Gastroesophageal sphincter (tissue), 4 donors: ENCODE data around the gene CARD19. TPM values are rescaled to one million over a fixed set of nuclear protein-coding genes. Genes with fewer than 3 reads are reported as not detected.
A peak's percentile ranks its signal among the peaks of the same experiment; 100 is the strongest.

ENCODE experiments used
- ATAC-seq: fragments of 150-250 bp; one replicate; pipeline ENCODE4 v1.9.1; 2016; ENCODE audit warnings: mild to moderate bottlenecking, moderate library complexity
- H3K27ac ChIP-seq, 4 donors: fragments of 200-600 bp; sonication (generic) in 3 of 4; 1 replicate in 3 of 4; 2 replicates in 1 of 4; pipeline ENCODE4 v1.5.1; 2016 to 2019
- H3K27me3 ChIP-seq: fragments of 200-600 bp; sonication (generic); one replicate; pipeline ENCODE4 v1.5.1; 2019
- H3K36me3 ChIP-seq, 2 donors: fragments of 200-600 bp; sonication (generic); one replicate each; pipeline ENCODE4 v1.5.1; 2019; ENCODE audit warnings: control low read depth in 1 of 2
- H3K4me1 ChIP-seq, 3 donors: fragments of 200-600 bp; sonication (generic); 1 replicate in 2 of 3; 2 replicates in 1 of 3; pipeline ENCODE4 v1.5.1; 2016 to 2019; ENCODE audit warnings: control low read depth in 2 of 3
- H3K4me3 ChIP-seq, 2 donors: fragments of 200-600 bp; sonication (generic); one replicate each; pipeline ENCODE4 v1.5.1; 2019; ENCODE audit warnings: mild to moderate bottlenecking in 1 of 2, moderate library complexity in 1 of 2
- H3K9me3 ChIP-seq, 3 donors: fragments of 200-600 bp; sonication (generic); one replicate each; pipeline ENCODE4 v1.5.1; 2017 to 2019; ENCODE audit warnings: control low read depth in 2 of 3
- CTCF ChIP-seq, 4 experiments: fragments of 200-600 bp in 2 of 4; fragments of 450-650 bp in 2 of 4; sonication (generic) in 1 of 4; IDR thresholded peaks; one replicate each; pipeline ENCODE4 v1.5.1; 2017 to 2019; ENCODE audit warnings: antibody characterized with exemption in 4 of 4, mild to moderate bottlenecking in 2 of 4, moderate library complexity in 2 of 4
- EP300 ChIP-seq: sonication (generic); formaldehyde crosslinking; IDR thresholded peaks from one replicate; pipeline ENCODE4 v1.6.1; 2017; ENCODE audit warnings: antibody characterized with exemption, mild to moderate bottlenecking
- POLR2A ChIP-seq, 2 donors: fragments of 450-650 bp; IDR thresholded peaks; one replicate each; pipeline ENCODE4 v1.6.1; 2017; ENCODE audit warnings: antibody characterized with exemption in 2 of 2, mild to moderate bottlenecking in 2 of 2, moderate library complexity in 1 of 2
- POLR2AphosphoS5 ChIP-seq: sonication (generic); formaldehyde crosslinking; IDR thresholded peaks from one replicate; pipeline ENCODE4 v1.6.1; 2017; ENCODE audit warnings: antibody characterized with exemption
- WGBS, 2 donors: methylation state at CpG; one replicate each; pipeline ENCODE4 v1.1.5; 2018; ENCODE audit warnings: low coverage in 1 of 2; 5-methylcytosine and 5-hydroxymethylcytosine counted together
- total RNA-seq, 4 donors: library from RNA; depleted of rRNA; stranded (reverse); fragments of >200 nt; gene quantifications; one replicate each; pipeline ENCODE4 v1.1.0, GENCODE V29; 2016

CARD19 gene
- total RNA-seq, 4 donors from 2014 or later: 78.5 to 82.2 (median 80.1) TPM

GRCh38 chr9:93057703-93058354 is 38.2 kb upstream of the CARD19 start:
- H3K27me3 ChIP-seq: peaks cover 18% of the 10 kb centered on the region
- peaks cover 0 to 27% (median 12%) of the 10 kb centered on the region in 3 donors for H3K4me1 ChIP-seq
- 0% methylated on average over 1 of the region's 14 CpGs; no CpG with 5 or more reads in 1 of the 2 donors for WGBS, 2 donors
- H3K27ac ChIP-seq: peak overlapping the region in 2 of 4 donors; percentile 57 to 68
- no peaks in the 10 kb centered on the region for H3K36me3 ChIP-seq
- TF ChIP-seq POLR2A (IDR thresholded peaks at IDR 0.05) (no peak), CTCF (IDR thresholded peaks at IDR 0.05) (no peak), POLR2AphosphoS5 (no peak)
- ATAC-seq: no peak
- H3K9me3 ChIP-seq: no peaks in the 10 kb centered on the region
- H3K4me3 ChIP-seq: peak overlapping the region in 1 of 2 donors; percentile 61

GRCh38 chr9:93058355-93059010 is 37.5 kb upstream of the CARD19 start, which contains the start of gene SUSD3:
TSS of gene SUSD3 (plus strand) at chr9:93058701. CDS start at chr9:93058743, 42 bp downstream.
- peak; percentile 57 for ATAC-seq
- H3K27me3 ChIP-seq: peaks cover 18% of the 10 kb centered on the region
- peaks cover 0 to 27% (median 12%) of the 10 kb centered on the region in 3 donors for H3K4me1 ChIP-seq
- WGBS, 2 donors: 0 to 10% methylated on average over 2 to 6 of the region's 55 CpGs
- H3K9me3 ChIP-seq: no peaks in the 10 kb centered on the region
- H3K27ac ChIP-seq: peak within 1 kb of the TSS in 3 of 4 donors; percentile 44 to 68 (median 57)
- TF ChIP-seq POLR2AphosphoS5 (no peak), POLR2A (IDR thresholded peaks at IDR 0.05) (no peak), CTCF (IDR thresholded peaks at IDR 0.05) (no peak)
- no peaks in the 10 kb centered on the region for H3K36me3 ChIP-seq
- H3K4me3 ChIP-seq: peak within 1 kb of the TSS; percentile 29 to 61

GRCh38 chr9:93059011-93059714 is 36.9 kb upstream of the CARD19 start:
- peaks cover 18% of the 10 kb centered on the region for H3K27me3 ChIP-seq
- WGBS, 2 donors: 66 to 76% methylated on average over 11 to 13 of the region's 53 CpGs
- peak; percentile 22 for ATAC-seq
- peak overlapping the region; percentile 29 to 61 for H3K4me3 ChIP-seq
- peaks cover 0 to 27% (median 12%) of the 10 kb centered on the region in 3 donors for H3K4me1 ChIP-seq
- TF ChIP-seq CTCF (IDR thresholded peaks at IDR 0.05): no peak
- TF ChIP-seq POLR2AphosphoS5: no peak
- TF ChIP-seq EP300: no peak
- TF ChIP-seq POLR2A (IDR thresholded peaks at IDR 0.05): no peak
- H3K27ac ChIP-seq: peak overlapping the region in 3 of 4 donors; percentile 44 to 68 (median 57)
- no peaks in the 10 kb centered on the region for H3K9me3 ChIP-seq
- no peaks in the 10 kb centered on the region for H3K36me3 ChIP-seq

DNA sequence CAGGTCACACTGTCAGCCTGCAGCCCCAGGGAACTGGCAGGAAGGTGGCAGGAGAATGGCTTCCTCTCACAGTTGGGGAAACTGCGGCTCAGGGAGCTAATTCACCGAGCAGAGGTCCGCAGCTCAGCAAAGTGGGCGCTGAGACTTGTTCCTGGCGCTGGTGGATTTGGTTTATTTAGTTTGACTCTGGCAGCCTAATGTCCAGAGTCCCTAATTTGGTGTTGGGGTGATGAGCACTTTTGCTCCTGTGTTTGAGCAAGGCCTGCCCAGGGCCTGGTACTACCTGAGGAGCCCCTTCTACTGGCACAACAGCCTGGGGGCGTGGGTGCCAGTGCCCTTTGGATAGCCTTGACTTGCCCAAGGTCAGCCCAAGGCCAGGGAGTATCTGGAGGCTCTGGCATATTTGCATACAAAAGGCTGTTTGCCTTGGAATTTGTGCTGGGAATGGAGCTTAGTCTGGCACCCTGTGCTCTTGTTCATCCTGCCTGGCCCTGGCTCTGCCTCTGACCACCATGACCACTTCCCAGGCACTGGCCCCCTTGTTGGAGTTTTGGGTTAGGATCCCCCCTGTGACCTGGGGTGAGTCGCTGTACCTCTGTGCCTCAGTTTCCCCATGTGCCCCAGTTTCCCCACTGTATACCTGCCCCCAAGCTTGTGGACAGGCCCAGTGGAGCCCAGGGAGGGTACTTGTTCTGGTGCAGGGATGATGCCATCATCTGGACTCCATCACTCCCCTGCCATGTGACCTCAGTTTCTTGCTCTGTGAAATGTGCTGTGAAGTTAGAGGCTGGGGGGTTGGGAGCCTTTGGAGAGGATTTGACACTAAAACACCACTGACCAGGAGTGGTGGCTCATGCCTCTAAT is 36.1 kb upstream of the CARD19 start:
- Histone ChIP-seq H3K4me1 (peaks cover 0 to 27% (median 12%) of the 10 kb centered on the region in 3 donors), H3K9me3 (no peaks in the 10 kb centered on the region), H3K27ac (no peak overlapping the region), H3K4me3 (peak overlapping the region in 1 of 2 donors; percentile 61), H3K36me3 (no peaks in the 10 kb centered on the region), H3K27me3 (peaks cover 18% of the 10 kb centered on the region)
- no peak for ATAC-seq
- WGBS, 2 donors: 78% methylated on average over 6 of the region's 7 CpGs; no CpG with 5 or more reads in 1 of the 2 donors
- TF ChIP-seq CTCF (IDR thresholded peaks at IDR 0.05) (no peak), EP300 (no peak)
